ENCODE data around the gene XYLT1. TPM values are rescaled to one million over a fixed set of nuclear protein-coding genes. Genes with fewer than 3 reads are reported as not detected.

Gene XYLT1
- total RNA-seq, 1 experiment from 2014 or later: 12.5 TPM

- no peak overlapping the region for H3K4me3 ChIP-seq (ENCODE audit: low read depth, low read length)
- no peaks in the 10 kb centered on the region for H3K9me3 ChIP-seq
- BruUV-seq (replicated peaks): no TSS peak
- Mint-ChIP-seq H3K36me3 (ENCODE audit: insufficient read depth, unreplicated experiment) (no peaks in the 10 kb centered on the region), H3K4me3 (ENCODE audit: unreplicated experiment) (no peak overlapping the region), H3K9me3 (ENCODE audit: unreplicated experiment) (no peaks in the 10 kb centered on the region), H3K27me3 (ENCODE audit: insufficient read depth, unreplicated experiment) (no peaks in the 10 kb centered on the region), H3K4me1 (ENCODE audit: low read depth, unreplicated experiment) (no peaks in the 10 kb centered on the region), H3K27ac (ENCODE audit: unreplicated experiment) (no peak overlapping the region)
- CTCF ChIA-PET: no interaction called here
- intact Hi-C loops (cut with micrococcal nuclease; ENCODE audit: unreplicated experiment): no loop called here
- H3K36me3 ChIP-seq (ENCODE audit: control insufficient read depth, insufficient read depth, low read length): no peaks in the 10 kb centered on the region
- H3K27me3 ChIP-seq (replicated peaks; ENCODE audit: control insufficient read depth, insufficient read depth, low read length): no peaks in the 10 kb centered on the region; the same call in 1 of the 2 replicates
- no peak for TF ChIP-seq CTCF (IDR thresholded peaks at IDR 0.05; ENCODE audit: insufficient read depth in 1 of 2, low read depth in 1 of 2, low read length in 1 of 2, severe bottlenecking in 1 of 2, unreplicated experiment in 1 of 2)
- POLR2A ChIA-PET: no interaction called here
- no peaks in the 10 kb centered on the region for H3K4me1 ChIP-seq
- no peak for DNase-seq
Measured at GRCh38 chr16:17108596-17108995, 362.2 kb downstream of the XYLT1 start.

GRCh38 chr16:17107450-17107849 lies 363.3 kb downstream of the XYLT1 start:
- Mint-ChIP-seq H3K36me3 (ENCODE audit: insufficient read depth, unreplicated experiment) (no peaks in the 10 kb centered on the region), H3K4me1 (ENCODE audit: low read depth, unreplicated experiment) (no peaks in the 10 kb centered on the region)
- POLR2A ChIA-PET: no interaction called here

DNA sequence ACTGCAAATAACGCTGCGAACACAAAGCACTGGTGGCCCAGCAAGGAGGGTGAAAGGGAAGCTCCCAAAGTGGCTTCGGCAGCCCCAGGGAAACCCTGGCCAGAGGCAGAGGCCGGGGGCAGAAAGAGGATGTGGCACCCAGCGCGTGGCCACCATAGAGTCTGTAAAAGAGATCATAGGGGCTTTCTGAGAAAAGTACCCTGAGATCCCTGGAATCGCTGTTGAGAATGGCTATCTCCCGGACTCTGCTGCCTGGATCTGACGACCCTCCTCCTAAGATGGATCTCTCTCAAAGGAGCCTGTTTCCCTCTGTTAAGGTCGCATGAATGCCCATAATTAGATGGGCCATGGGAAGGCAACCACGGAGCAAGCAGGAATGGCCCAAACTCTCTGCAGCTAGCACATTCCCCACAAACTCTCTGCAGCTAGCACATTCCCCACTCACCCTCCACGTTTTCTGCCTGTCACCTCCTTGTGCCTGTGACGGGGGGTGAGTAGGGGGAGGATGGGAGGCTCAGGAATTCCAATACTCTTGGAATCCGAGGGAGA lies 364.4 kb downstream of the XYLT1 start:
- no peak overlapping the region for H3K4me3 ChIP-seq (ENCODE audit: low read depth, low read length)
- ChIA-PET CTCF (no interaction called here), POLR2A (no interaction called here)
- no peaks in the 10 kb centered on the region for H3K4me1 ChIP-seq
- no peak for DNase-seq
- Mint-ChIP-seq H3K36me3 (ENCODE audit: insufficient read depth, unreplicated experiment) (peaks cover 5% of the 10 kb centered on the region), H3K4me1 (ENCODE audit: low read depth, unreplicated experiment) (no peaks in the 10 kb centered on the region), H3K27me3 (ENCODE audit: insufficient read depth, unreplicated experiment) (no peaks in the 10 kb centered on the region), H3K9me3 (ENCODE audit: unreplicated experiment) (no peaks in the 10 kb centered on the region), H3K4me3 (ENCODE audit: unreplicated experiment) (no peak overlapping the region), H3K27ac (ENCODE audit: unreplicated experiment) (no peak overlapping the region)
- H3K27me3 ChIP-seq (replicated peaks; ENCODE audit: control insufficient read depth, insufficient read depth, low read length): no peaks in the 10 kb centered on the region; the same call in 1 of the 2 replicates
- H3K9me3 ChIP-seq: no peaks in the 10 kb centered on the region
- no peak for TF ChIP-seq CTCF (IDR thresholded peaks at IDR 0.05; ENCODE audit: insufficient read depth in 1 of 2, low read depth in 1 of 2, low read length in 1 of 2, severe bottlenecking in 1 of 2, unreplicated experiment in 1 of 2)
- H3K36me3 ChIP-seq (ENCODE audit: control insufficient read depth, insufficient read depth, low read length): no peaks in the 10 kb centered on the region
- intact Hi-C loops (cut with micrococcal nuclease; ENCODE audit: unreplicated experiment): no loop called here
- no TSS peak for BruUV-seq (replicated peaks)

More at GRCh38 chr16:17107450-17107849, 363.3 kb downstream of the XYLT1 start:
- intact Hi-C loops (cut with micrococcal nuclease; ENCODE audit: unreplicated experiment): no loop called here
- Mint-ChIP-seq H3K27me3 (ENCODE audit: insufficient read depth, unreplicated experiment) (no peaks in the 10 kb centered on the region), H3K4me3 (ENCODE audit: unreplicated experiment) (no peak overlapping the region), H3K27ac (ENCODE audit: unreplicated experiment) (no peak overlapping the region), H3K9me3 (ENCODE audit: unreplicated experiment) (no peaks in the 10 kb centered on the region)
- DNase-seq: no peak
- CTCF ChIA-PET: no interaction called here
- Histone ChIP-seq H3K27me3 (replicated peaks; ENCODE audit: control insufficient read depth, insufficient read depth, low read length) (no peaks in the 10 kb centered on the region; the same call in 1 of the 2 replicates), H3K4me3 (ENCODE audit: low read depth, low read length) (no peak overlapping the region), H3K36me3 (ENCODE audit: control insufficient read depth, insufficient read depth, low read length) (no peaks in the 10 kb centered on the region), H3K9me3 (no peaks in the 10 kb centered on the region), H3K4me1 (no peaks in the 10 kb centered on the region)
- TF ChIP-seq CTCF (IDR thresholded peaks at IDR 0.05; ENCODE audit: insufficient read depth in 1 of 2, low read depth in 1 of 2, low read length in 1 of 2, severe bottlenecking in 1 of 2, unreplicated experiment in 1 of 2): no peak
- BruUV-seq (replicated peaks): no TSS peak
